HL-60/S4 treated with phorbol 12-myristate 13-acetate at 8.2 ng/mL for 4 days and 3 days (cell line): ENCODE results near the gene TOX2.

ENCODE experiments used
- in situ Hi-C: fragments of 300-500 bp; cut with MboI; formaldehyde crosslinking; loops from 2 replicates; pipeline ENCODE4 v1.15.0; 2022; ENCODE audit warnings: low sequenced_read_pairs

TOX2 gene

DNA sequence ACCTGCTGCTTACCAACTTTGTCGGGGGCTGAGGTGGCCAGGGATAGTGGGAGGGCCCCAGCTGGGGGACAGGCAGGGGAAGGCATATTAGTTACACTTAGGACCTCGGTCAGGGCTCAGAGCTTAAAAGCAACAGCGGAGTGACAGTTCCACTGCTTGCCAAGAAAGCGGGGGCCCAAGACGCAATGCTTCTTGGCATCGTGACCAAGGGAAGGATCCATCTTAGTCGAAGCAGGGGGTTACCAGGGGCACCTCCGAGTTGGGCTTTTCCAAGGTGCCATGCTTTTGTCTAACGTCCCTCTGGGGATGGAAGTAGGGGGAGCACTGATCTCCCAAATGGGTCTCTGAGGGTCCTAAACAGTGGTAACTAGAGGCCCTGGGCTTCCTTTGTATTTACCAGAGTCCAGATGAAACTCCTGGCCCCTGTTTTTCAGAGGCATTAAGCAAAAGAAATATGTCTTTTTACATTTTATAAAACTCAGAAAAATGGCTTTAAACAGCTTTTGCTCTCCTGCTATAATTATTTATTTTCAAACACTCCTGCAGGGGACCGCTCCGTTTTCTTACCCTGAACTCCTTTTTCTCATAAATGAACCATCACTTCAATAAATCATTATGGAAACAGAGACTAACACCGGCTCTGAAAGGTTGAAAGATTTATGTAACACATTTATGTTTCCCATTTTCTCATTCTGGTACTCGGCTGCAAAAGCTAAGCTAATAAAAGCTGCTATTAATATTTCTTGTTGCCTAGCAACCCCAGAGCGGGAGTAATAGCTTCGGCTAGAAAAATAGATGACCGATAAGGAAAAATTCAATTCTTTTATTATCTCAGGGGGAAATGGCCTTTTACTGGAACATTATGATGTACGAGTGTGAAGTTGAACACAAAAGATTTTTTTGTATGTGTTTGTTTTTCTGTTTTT is 100.4 kb downstream of the TOX2 start:
- in situ Hi-C loops: no loop called here

GRCh38 chr20:44015733-44016103 is 101.1 kb downstream of the TOX2 start:
- in situ Hi-C loops: no loop called here

DNA sequence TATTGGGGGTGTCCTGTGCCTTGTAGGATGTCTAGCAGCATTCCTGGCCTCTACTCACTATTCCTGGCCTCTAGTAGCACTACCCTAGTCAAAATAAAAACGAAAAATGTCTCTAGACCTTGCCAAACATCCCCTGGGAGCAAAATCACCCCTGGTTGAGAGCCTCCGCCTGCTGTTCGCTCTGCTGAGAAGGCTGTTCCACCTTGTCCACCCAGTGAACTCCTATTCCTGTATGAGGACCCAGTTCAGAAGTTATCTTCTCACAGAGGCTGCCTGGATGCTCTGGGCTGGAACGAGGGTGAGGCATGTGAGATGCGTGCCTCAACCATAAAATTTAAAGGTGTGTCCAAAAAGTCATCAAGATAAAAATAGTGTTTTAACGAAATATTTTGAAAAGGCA is 101.9 kb downstream of the TOX2 start:
- in situ Hi-C loops: no loop called here

DNA sequence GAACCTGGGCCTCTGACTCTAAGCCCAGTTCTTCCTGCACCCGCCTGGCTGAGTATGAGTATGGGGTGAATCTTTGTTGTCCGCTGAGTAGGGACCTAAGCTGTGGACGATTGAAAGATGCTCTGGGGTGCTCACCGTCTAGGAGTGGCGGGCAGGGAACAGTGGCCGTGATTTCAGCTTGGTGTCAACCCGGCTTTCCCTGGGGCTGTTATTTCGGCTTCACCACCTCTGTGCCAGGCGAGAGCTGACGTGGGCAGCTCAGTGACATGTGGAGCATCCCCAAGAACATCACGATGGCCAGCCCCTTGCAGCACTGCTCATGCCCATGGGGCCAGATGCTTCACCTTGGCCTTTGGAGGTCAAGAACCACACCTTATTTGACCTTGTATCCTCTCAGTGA is 102.6 kb downstream of the TOX2 start:
- in situ Hi-C loops: no loop called here

DNA sequence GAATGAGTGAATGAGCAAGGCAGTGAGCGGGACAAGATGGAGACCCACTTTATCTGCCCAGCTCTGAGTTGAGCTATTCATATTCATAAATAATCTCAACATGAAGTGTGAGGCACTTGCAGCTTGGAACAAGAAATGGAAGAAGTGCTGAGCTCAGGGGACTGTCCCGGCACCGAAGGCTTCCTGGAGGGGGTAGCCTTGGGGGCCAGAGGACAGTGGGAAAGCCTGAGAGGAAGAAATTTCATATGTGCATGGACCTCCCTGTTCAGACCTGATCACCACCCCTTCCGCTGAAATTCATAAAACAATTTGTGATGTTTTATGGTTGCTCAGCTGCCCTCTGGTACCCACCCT is 103.2 kb downstream of the TOX2 start:
- in situ Hi-C loops: no loop called here

DNA sequence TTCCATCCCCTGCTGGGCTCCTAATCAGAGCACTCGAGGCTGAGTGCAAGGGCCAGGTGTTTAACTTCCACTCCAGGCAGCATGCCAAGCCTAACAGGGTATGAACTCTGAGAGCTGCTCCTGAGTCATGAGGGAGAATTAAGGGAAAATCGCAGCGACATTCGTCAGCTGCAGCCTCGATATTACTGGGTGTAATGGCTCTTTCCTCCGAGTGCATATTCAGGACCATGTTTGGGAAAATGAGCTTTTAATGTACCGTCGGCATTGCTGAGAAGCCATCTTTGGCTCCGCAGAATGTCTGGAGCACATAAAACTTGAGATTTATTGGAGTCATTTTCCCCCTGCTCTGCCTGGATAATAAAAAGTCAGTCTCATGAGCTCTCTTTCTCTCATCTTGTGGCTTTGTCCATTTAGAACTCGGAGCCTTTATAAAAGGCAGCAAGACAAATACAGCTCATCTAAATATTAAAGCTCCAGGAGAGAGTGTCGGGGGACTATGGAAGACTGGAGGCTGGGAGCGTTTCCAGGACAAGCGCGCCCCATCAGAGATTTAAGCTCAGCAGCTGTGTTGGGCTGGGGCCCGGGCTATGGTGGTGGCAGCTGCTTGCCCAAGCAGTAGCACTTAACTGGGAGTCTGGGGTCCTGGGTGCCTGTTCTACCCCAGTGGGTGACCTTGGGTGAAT is 103.7 kb downstream of the TOX2 start:
- in situ Hi-C loops: no loop called here

- in situ Hi-C loops: no loop called here
Observed at GRCh38 chr20:44018942-44019637, 104.4 kb downstream of the TOX2 start.

GRCh38 chr20:44019638-44020335 is 105.1 kb downstream of the TOX2 start:
- in situ Hi-C loops: no loop called here

- in situ Hi-C loops: no loop called here
Observed at GRCh38 chr20:44020406-44021148, 105.9 kb downstream of the TOX2 start.

DNA sequence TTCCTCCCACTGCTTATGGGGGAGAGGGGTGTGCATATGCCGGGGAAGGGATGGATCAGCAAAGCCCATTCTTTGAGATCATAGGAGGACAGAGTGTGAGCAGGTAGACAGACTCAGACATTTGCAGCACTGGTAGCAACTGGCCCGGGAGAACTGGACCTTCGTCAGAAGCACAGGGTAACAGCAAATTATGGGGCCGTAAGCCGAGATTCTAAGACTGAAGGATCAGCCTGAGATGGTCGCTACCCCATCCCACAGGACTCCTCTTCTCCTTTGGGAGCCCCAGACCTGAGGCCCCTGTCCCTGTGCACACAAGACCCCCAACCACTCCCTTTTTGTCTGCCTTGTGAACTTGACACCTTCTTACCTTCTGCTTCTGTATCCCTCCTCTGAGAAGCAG is 106.5 kb downstream of the TOX2 start:
- in situ Hi-C loops: no loop called here

DNA sequence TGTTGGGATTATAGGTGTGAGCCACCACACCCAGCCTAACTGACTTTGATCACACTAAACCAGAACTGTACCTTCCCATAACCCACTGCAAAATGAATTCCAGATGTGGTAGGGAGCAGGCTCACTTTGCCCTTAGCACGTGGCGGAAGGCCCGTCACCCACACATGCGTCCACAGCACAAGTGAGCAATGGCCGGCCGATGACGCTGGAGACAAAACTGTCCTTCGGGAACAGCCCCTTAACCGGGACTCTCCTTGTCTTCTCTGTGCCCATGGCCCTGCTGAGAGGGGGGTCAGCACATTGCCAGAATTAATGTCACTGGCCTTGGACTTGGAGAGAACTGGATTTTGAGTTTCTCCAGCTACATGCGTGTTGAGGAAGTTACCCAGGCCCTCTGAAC is 107.2 kb downstream of the TOX2 start:
- in situ Hi-C loops: no loop called here

GRCh38 chr20:44022464-44022863 is 107.8 kb downstream of the TOX2 start:
- in situ Hi-C loops: no loop called here

- in situ Hi-C loops: no loop called here
Observed at GRCh38 chr20:44023515-44024371, 109.1 kb downstream of the TOX2 start.

GRCh38 chr20:44024820-44025580 is 110.3 kb downstream of the TOX2 start:
- in situ Hi-C loops: no loop called here

DNA sequence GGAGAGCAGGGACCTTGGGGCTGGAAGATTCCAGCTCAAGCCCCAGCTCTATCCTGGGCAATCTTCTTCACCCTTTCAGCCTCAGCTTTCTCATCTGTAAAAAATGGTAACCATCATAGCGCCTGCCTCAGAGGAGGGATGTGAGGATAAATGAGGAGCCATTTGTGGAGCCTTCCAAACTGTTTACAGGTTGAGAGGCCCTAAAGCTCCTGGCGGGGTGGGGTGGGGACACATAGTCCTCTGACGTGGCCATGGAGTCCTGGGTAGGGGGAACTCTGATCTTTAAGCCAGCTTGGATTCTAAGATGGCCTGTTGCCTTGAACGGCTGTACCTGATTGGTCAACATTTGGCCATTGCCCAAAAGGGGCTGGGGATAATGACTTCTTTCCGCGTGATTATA is 111.1 kb downstream of the TOX2 start:
- in situ Hi-C loops: no loop called here

DNA sequence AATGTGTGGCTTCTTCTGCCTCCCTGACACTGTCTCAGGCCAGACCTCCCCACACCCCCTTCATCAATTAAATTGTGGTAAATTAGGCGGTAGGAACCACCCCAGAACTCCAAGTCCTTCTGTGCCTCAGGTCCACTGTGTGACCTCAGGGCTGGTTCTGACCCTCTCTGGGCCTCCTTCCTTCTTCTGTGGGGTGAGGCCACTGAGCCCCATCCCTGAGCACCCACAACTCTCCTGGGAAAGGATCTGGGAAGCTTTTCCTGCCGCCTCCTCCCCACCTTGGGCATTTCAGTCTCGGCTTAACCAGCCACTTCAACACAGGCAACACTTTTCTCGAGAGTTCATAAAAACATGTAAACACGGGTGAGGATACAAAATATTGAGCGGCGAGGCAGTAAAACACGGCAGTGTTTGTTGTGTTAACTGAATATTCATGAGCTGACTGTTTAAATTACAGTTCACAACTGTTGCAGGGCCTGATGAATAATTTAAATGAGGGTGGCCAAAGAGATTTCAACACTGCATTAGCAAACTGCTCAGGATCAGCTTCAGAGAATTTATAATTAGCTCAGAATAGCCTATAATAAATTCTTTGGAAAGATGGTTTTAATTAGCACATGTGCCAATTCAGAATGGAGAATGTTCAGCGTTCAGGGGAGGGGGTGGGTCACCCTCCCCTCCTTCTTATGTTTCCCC is 112.1 kb downstream of the TOX2 start:
- in situ Hi-C loops: no loop called here

GRCh38 chr20:44027343-44028002 is 112.8 kb downstream of the TOX2 start:
- in situ Hi-C loops: no loop called here
